Trophoblast cell (in vitro differentiated cells and primary cell): Measurements from ENCODE around the gene IFI30.
"Not testable (repeated sequence)": the region's sequence is repeated elsewhere in the genome, so short reads cannot be mapped to it uniquely, and the experiment has no call there.

Source experiments
- DNase-seq, 2 donors: peaks; one replicate each; pipeline ENCODE4 v3.0.0-alpha.2; 2016
- H2AFZ ChIP-seq: 2 replicates; pipeline ENCODE4 v1.6.1; 2013; ENCODE audit warnings: low read length, moderate library complexity, mild to moderate bottlenecking; ENCODE audit not compliant: insufficient read depth, poor library complexity
- H2AK5ac ChIP-seq: 2 replicates; pipeline ENCODE4 v1.6.1; 2013; ENCODE audit warnings: mild to moderate bottlenecking, low read length
- H2BK120ac ChIP-seq: 2 replicates; pipeline ENCODE4 v1.6.1; 2013; ENCODE audit warnings: low read length, mild to moderate bottlenecking, moderate library complexity; ENCODE audit not compliant: insufficient read depth, poor library complexity
- H2BK12ac ChIP-seq: 2 replicates; pipeline ENCODE4 v1.6.1; 2013; ENCODE audit warnings: mild to moderate bottlenecking, low read length, moderate library complexity
- H2BK5ac ChIP-seq: 2 replicates; pipeline ENCODE4 v1.6.1; 2013; ENCODE audit warnings: low read length, low read depth, moderate library complexity, mild to moderate bottlenecking; ENCODE audit not compliant: poor library complexity
- H3K14ac ChIP-seq: 2 replicates; pipeline ENCODE4 v1.6.1; 2013; ENCODE audit warnings: mild to moderate bottlenecking, low read length
- H3K18ac ChIP-seq: 2 replicates; pipeline ENCODE4 v1.6.1; 2013; ENCODE audit warnings: mild to moderate bottlenecking, low read length
- H3K23ac ChIP-seq: 2 replicates; pipeline ENCODE4 v1.6.1; 2013; ENCODE audit warnings: low read length
- H3K27ac ChIP-seq: 2 replicates; pipeline ENCODE4 v1.5.1; 2013; ENCODE audit warnings: low read depth, mild to moderate bottlenecking, inconsistent platforms, low read length, moderate library complexity
- H3K27me3 ChIP-seq: 2 replicates; pipeline ENCODE4 v1.6.1; 2013; ENCODE audit warnings: inconsistent platforms, mild to moderate bottlenecking, low read length, moderate library complexity; ENCODE audit not compliant: insufficient read depth
- H3K36me3 ChIP-seq, 2 experiments: 1 replicate in 1 of 2; 2 replicates in 1 of 2; pipeline ENCODE4 v1.6.1; 2013; ENCODE audit warnings: low read length in 2 of 2, mild to moderate bottlenecking in 2 of 2, moderate library complexity in 1 of 2; ENCODE audit not compliant: insufficient read depth in 2 of 2, control insufficient read depth in 1 of 2
- H3K4ac ChIP-seq: 2 replicates; pipeline ENCODE4 v1.6.1; 2013; ENCODE audit warnings: low read depth, mild to moderate bottlenecking, low read length, moderate library complexity
- H3K4me1 ChIP-seq, 2 experiments: 1 replicate in 1 of 2; 2 replicates in 1 of 2; pipeline ENCODE4 v1.6.1; 2013; ENCODE audit warnings: low read length in 2 of 2, mild to moderate bottlenecking in 2 of 2, moderate library complexity in 1 of 2; ENCODE audit not compliant: insufficient read depth in 2 of 2, control insufficient read depth in 1 of 2
- H3K4me2 ChIP-seq: 2 replicates; pipeline ENCODE4 v1.6.1; 2013; ENCODE audit warnings: inconsistent platforms, mild to moderate bottlenecking, low read length, moderate library complexity
- H3K4me3 ChIP-seq: 2 replicates; pipeline ENCODE4 v1.5.1; 2013; ENCODE audit warnings: mild to moderate bottlenecking, low read depth, low read length, inconsistent platforms
- H3K79me1 ChIP-seq: one replicate; pipeline ENCODE4 v1.6.1; 2013; ENCODE audit warnings: low read length
- H3K79me2 ChIP-seq: 2 replicates; pipeline ENCODE4 v1.6.1; 2013; ENCODE audit warnings: low read length, mild to moderate bottlenecking; ENCODE audit not compliant: control insufficient read depth, insufficient read depth, poor library complexity
- H3K9ac ChIP-seq: 2 replicates; pipeline ENCODE4 v1.6.1; 2013; ENCODE audit warnings: mild to moderate bottlenecking, low read length
- H3K9me3 ChIP-seq: 2 replicates; pipeline ENCODE4 v1.6.1; 2013; ENCODE audit warnings: low read depth, mild to moderate bottlenecking, control low read depth, inconsistent platforms, low read length; ENCODE audit not compliant: insufficient read depth
- H4K12ac ChIP-seq: 2 replicates; pipeline ENCODE4 v1.6.1; 2013; ENCODE audit warnings: low read depth, mild to moderate bottlenecking, low read length, moderate library complexity
- H4K8ac ChIP-seq: 2 replicates; pipeline ENCODE4 v1.6.1; 2013; ENCODE audit warnings: low read depth, mild to moderate bottlenecking, low read length, moderate library complexity
- H4K91ac ChIP-seq: one replicate; pipeline ENCODE4 v1.6.1; 2013; ENCODE audit warnings: low read depth, mild to moderate bottlenecking, low read length, moderate library complexity
- WGBS: extraction: QIAGEN DNeasy Blood & Tissue Kit; methylation state at CpG from one replicate; pipeline ENCODE4 v1.1.7; 2013; ENCODE audit warnings: missing lambda C conversion rate; ENCODE audit not compliant: insufficient read length, insufficient coverage; ENCODE audit errors: extremely low coverage; 5-methylcytosine and 5-hydroxymethylcytosine counted together

IFI30 gene

DNA sequence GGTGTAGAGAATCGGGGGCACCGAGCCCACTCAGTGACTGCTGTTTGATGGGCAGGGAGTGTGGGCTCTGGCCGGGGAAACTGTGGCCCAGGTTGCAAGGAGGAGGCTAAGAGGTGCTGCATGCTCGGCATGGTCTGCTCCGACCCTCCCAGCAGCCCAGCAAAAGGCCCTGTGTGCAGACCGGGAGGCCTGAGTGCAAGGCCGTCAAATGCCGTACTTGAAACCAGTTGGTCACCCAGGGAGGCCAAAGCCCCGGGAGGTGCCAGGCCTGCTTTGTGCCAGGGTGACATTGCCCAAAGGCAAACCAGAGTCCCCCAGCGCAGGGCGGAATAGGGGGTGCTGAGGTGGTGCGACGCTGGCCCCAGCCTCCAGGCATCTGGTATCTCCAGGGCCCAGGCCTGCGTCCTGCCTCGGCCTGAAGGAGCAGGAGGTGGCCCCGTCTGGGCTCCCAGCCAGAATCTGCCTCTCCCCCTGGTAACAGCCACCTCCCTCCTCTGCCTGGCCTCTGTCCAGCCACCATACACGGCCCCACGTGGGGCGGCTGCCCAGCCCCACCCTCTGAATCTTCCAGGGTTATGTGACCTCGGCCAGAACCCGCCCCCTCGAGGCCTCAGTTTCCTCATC lies 16.7 kb upstream of the IFI30 start:
- Histone ChIP-seq H2BK12ac (no peak overlapping the region), H2AFZ (no peak overlapping the region), H2BK120ac (no peak overlapping the region), H3K9me3 (no peaks in the 10 kb centered on the region), H3K79me2 (peaks cover 13% of the 10 kb centered on the region), H3K23ac (no peak overlapping the region), H4K12ac (no peak overlapping the region), H3K18ac (no peak overlapping the region), H3K4me2 (no peak overlapping the region), H2BK5ac (no peak overlapping the region), H3K9ac (no peak overlapping the region), H3K4me1 (peaks cover 17 to 18% of the 10 kb centered on the region in 2 experiments), H3K14ac (no peak overlapping the region), H3K4me3 (no peak overlapping the region), H4K91ac (no peak overlapping the region), H3K4ac (no peak overlapping the region), H3K27ac (no peak overlapping the region), H3K79me1 (peaks cover 11% of the 10 kb centered on the region), H3K36me3 (peaks cover 32 to 39% of the 10 kb centered on the region in 2 experiments), H2AK5ac (no peak overlapping the region), H4K8ac (no peak overlapping the region), H3K27me3 (no peaks in the 10 kb centered on the region)
- no peak for DNase-seq
- WGBS = no CpG with 5 or more reads among the region's 22 CpGs

DNA sequence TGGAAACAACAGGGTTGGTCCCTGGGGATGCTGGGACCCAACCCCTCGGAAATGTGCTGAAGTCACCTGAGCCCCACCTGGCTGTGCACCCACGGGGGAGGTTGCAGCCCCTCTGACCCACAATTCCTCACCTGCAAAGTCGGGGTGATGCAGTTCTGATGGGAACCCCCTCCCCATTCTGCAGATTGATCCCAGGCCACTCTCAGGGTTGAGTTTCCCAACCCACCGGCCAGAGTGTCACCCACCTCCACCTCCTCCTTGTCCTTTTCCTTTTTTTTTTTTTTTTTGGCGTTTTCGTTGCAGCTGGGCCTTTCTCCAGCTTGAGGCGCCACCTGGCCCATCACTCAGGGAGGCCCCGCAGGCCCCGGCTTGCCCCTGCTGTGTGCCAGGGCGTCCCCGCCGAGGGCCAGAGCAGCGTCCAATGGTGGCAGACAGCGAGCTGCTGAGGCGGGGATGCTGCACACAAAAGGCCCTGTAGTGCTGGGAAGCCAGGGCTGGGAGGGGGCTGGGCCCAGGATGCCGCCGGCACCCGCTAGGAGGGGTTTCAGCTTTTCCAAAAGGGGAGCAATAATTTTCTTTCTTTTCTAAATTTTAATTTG lies 16.0 kb upstream of the IFI30 start:
- Histone ChIP-seq H4K8ac (no peak overlapping the region), H4K12ac (no peak overlapping the region), H3K4me2 (no peak overlapping the region), H3K4ac (no peak overlapping the region), H4K91ac (no peak overlapping the region), H3K36me3 (peaks cover 37 to 44% of the 10 kb centered on the region in 2 experiments), H3K27ac (no peak overlapping the region), H3K18ac (no peak overlapping the region), H3K9me3 (no peaks in the 10 kb centered on the region), H2BK12ac (no peak overlapping the region), H3K79me1 (peaks cover 10% of the 10 kb centered on the region), H2AFZ (no peak overlapping the region), H3K14ac (no peak overlapping the region), H2BK120ac (no peak overlapping the region), H2BK5ac (no peak overlapping the region), H2AK5ac (no peak overlapping the region), H3K23ac (no peak overlapping the region), H3K4me1 (peaks cover 17 to 18% of the 10 kb centered on the region in 2 experiments), H3K27me3 (no peaks in the 10 kb centered on the region), H3K4me3 (no peak overlapping the region), H3K9ac (no peak overlapping the region), H3K79me2 (peaks cover 13% of the 10 kb centered on the region)
- no CpG with 5 or more reads among the region's 18 CpGs for WGBS
- DNase-seq = no peak

DNA sequence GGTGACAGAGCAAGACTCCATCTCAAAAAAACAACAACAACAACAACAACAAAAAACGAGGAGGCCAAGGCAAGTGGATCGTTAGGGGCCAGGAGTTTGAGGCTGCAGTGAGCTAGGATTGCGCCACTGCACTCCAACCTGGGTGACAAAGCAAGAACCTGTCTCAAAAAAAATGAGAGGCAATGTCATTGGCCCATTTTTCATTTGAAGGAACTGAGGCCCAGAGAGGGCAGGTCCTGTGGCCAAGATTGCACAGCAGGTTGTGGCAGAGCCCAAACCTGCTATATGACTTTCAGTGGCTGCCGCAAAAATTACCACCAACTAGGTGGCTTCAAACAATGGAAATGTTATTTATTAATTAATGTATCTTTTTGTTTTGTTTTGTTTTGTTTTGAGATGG lies 15.1 kb upstream of the IFI30 start:
- H3K14ac ChIP-seq = no peak overlapping the region
- no peak overlapping the region for H2BK5ac ChIP-seq
- no peak overlapping the region for H2BK120ac ChIP-seq
- no peak overlapping the region for H3K27ac ChIP-seq
- peaks cover 46 to 53% of the 10 kb centered on the region in 2 experiments for H3K36me3 ChIP-seq
- H2AFZ ChIP-seq = no peak overlapping the region
- no peak overlapping the region for H3K4me3 ChIP-seq
- peaks cover 4% of the 10 kb centered on the region for H3K79me1 ChIP-seq
- no CpG with 5 or more reads among the region's 4 CpGs for WGBS
- no peaks in the 10 kb centered on the region for H3K27me3 ChIP-seq
- no peaks in the 10 kb centered on the region for H3K9me3 ChIP-seq
- H3K4ac ChIP-seq = no peak overlapping the region
- H3K4me1 ChIP-seq = peaks cover 17 to 18% of the 10 kb centered on the region in 2 experiments
- H4K8ac ChIP-seq = no peak overlapping the region
- DNase-seq = peak in 1 of 2 donors; percentile 16
- no peak overlapping the region for H2AK5ac ChIP-seq
- no peak overlapping the region for H4K12ac ChIP-seq
- no peak overlapping the region for H3K4me2 ChIP-seq
- no peak overlapping the region for H3K18ac ChIP-seq
- no peak overlapping the region for H3K23ac ChIP-seq
- H3K79me2 ChIP-seq = peaks cover 7% of the 10 kb centered on the region
- H4K91ac ChIP-seq = no peak overlapping the region
- H3K9ac ChIP-seq = no peak overlapping the region
- H2BK12ac ChIP-seq = no peak overlapping the region

DNA sequence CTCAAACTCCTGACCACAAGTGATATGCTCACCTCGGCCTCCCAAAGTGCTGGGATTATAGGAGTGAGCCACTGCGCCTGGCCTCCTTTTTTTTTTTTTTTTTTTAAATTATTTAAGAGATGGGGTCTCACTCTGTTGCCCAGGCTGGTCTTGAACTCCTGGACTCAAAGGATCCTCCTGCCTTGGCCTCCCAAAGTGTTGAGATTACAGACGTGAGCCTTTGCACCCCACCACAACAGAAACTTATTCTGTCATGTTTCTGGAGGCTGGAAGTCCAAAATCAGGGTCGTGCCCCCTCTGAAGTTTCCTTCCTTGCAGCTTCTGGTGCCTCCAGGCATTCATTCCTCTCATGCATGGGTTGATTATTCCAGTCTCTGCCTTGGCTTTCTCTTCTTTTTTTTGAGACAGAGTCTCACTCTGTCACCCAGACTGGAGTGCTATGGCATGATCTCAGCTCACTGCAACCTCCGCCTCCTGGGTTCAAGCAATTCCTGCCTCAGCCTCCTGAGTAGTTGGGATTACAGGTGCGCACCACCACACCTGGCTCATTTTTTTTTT lies 14.5 kb upstream of the IFI30 start:
- H2BK12ac ChIP-seq, H3K9ac ChIP-seq, H2BK120ac ChIP-seq, H2AFZ ChIP-seq, H3K27ac ChIP-seq, H2AK5ac ChIP-seq, H4K91ac ChIP-seq, H3K79me2 ChIP-seq, H3K23ac ChIP-seq, H2BK5ac ChIP-seq, H3K4me2 ChIP-seq, H3K79me1 ChIP-seq, H4K8ac ChIP-seq, H3K9me3 ChIP-seq, H3K4ac ChIP-seq, DNase-seq, H3K14ac ChIP-seq, H3K27me3 ChIP-seq, H3K18ac ChIP-seq, H3K4me3 ChIP-seq, H4K12ac ChIP-seq: not testable (repeated sequence)
- Histone ChIP-seq H3K36me3 (peaks cover 49 to 56% of the 10 kb centered on the region in 2 experiments), H3K4me1 (peaks cover 14% of the 10 kb centered on the region in 2 experiments)
- whole genome bisulfite sequencing = no CpG with 5 or more reads among the region's 6 CpGs
